Measurements from ENCODE around the gene VLDLR.
A peak's percentile ranks its signal among the peaks of the same experiment; 100 is the strongest.

- TF ChIP-seq, protein P1, sequence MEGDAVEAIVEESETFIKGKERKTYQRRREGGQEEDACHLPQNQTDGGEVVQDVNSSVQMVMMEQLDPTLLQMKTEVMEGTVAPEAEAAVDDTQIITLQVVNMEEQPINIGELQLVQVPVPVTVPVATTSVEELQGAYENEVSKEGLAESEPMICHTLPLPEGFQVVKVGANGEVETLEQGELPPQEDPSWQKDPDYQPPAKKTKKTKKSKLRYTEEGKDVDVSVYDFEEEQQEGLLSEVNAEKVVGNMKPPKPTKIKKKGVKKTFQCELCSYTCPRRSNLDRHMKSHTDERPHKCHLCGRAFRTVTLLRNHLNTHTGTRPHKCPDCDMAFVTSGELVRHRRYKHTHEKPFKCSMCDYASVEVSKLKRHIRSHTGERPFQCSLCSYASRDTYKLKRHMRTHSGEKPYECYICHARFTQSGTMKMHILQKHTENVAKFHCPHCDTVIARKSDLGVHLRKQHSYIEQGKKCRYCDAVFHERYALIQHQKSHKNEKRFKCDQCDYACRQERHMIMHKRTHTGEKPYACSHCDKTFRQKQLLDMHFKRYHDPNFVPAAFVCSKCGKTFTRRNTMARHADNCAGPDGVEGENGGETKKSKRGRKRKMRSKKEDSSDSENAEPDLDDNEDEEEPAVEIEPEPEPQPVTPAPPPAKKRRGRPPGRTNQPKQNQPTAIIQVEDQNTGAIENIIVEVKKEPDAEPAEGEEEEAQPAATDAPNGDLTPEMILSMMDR (optimal IDR thresholded peaks at IDR 0.05 in 1 of 3, IDR thresholded peaks at IDR 0.05 in 1 of 3, conservative IDR thresholded peaks at IDR 0.05 in 1 of 3; ENCODE audit: extremely low read depth in 1 of 3, insufficient read depth in 2 of 3, low read length in 3 of 3): peak in 1 of 3 experiments; percentile 22
- no peak for TF ChIP-seq EZH2 (IDR thresholded peaks at IDR 0.05; ENCODE audit: low read length)
These were observed at the start of gene VLDLR for GRCh38 chr9:2621722-2622460.

Measured in keratinocyte (primary cell).